ENCODE data around the gene FLRT2.

- TF ChIP-seq, protein P1, sequence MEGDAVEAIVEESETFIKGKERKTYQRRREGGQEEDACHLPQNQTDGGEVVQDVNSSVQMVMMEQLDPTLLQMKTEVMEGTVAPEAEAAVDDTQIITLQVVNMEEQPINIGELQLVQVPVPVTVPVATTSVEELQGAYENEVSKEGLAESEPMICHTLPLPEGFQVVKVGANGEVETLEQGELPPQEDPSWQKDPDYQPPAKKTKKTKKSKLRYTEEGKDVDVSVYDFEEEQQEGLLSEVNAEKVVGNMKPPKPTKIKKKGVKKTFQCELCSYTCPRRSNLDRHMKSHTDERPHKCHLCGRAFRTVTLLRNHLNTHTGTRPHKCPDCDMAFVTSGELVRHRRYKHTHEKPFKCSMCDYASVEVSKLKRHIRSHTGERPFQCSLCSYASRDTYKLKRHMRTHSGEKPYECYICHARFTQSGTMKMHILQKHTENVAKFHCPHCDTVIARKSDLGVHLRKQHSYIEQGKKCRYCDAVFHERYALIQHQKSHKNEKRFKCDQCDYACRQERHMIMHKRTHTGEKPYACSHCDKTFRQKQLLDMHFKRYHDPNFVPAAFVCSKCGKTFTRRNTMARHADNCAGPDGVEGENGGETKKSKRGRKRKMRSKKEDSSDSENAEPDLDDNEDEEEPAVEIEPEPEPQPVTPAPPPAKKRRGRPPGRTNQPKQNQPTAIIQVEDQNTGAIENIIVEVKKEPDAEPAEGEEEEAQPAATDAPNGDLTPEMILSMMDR (IDR thresholded peaks at IDR 0.05) = no peak
- no peak for TF ChIP-seq POLR2AphosphoS5 (IDR thresholded peaks at IDR 0.05)
These were observed 67.8 kb downstream of the FLRT2 start for GRCh38 chr14:85597701-85598100.
